Measurements from ENCODE around the gene NUDT19.

Gene NUDT19

GRCh38 chr19:32658075-32658474 is 33.5 kb upstream of the NUDT19 start:
- Histone ChIP-seq H3K4me3 (ENCODE audit: low read length) (no peak overlapping the region), H3K36me3 (ENCODE audit: insufficient read depth, low read length) (peaks cover 23% of the 10 kb centered on the region), H3K27me3 (ENCODE audit: insufficient read depth, low read length) (no peaks in the 10 kb centered on the region), H3K27ac (ENCODE audit: low read depth, low read length) (no peak overlapping the region), H3K9ac (ENCODE audit: low read depth, low read length) (no peak overlapping the region), H3K9me3 (ENCODE audit: insufficient read depth, low read depth, low read length) (no peaks in the 10 kb centered on the region), H3K4me1 (ENCODE audit: insufficient read depth, low read length) (no peaks in the 10 kb centered on the region)
- 95% methylated on average over 10 of the region's 10 CpGs for WGBS

GRCh38 chr19:32658527-32658926 is 33.1 kb upstream of the NUDT19 start:
- Histone ChIP-seq H3K4me3 (ENCODE audit: low read length) (no peak overlapping the region), H3K36me3 (ENCODE audit: insufficient read depth, low read length) (peaks cover 23% of the 10 kb centered on the region), H3K9me3 (ENCODE audit: insufficient read depth, low read depth, low read length) (no peaks in the 10 kb centered on the region), H3K27me3 (ENCODE audit: insufficient read depth, low read length) (no peaks in the 10 kb centered on the region), H3K9ac (ENCODE audit: low read depth, low read length) (no peak overlapping the region), H3K4me1 (ENCODE audit: insufficient read depth, low read length) (no peaks in the 10 kb centered on the region), H3K27ac (ENCODE audit: low read depth, low read length) (no peak overlapping the region)
- 85% methylated on average over 10 of the region's 10 CpGs for WGBS

DNA sequence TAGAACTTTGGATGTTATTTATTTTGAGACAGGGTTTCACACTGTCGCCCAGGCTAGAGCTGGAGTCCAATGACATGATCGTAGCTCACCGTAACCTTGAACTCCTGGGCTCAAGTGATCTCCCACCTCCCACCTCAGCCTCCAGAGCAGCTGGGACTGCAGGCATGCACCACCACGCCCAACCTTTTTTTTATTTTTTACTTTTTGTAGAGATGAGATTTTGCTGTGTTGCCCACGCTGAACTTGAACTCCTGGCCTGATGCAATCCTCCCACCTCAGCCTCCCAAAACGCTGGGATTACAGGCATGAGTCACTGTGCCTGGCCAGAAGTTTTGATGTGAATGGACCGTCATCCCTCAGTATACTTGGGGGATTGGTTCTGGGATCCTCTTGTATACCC is 30.3 kb upstream of the NUDT19 start:
- Histone ChIP-seq H3K27ac (ENCODE audit: low read depth, low read length) (no peak overlapping the region), H3K36me3 (ENCODE audit: insufficient read depth, low read length) (peaks cover 16% of the 10 kb centered on the region; the same call in 1 of the 2 replicates), H3K27me3 (ENCODE audit: insufficient read depth, low read length) (no peaks in the 10 kb centered on the region), H3K9me3 (ENCODE audit: insufficient read depth, low read depth, low read length) (no peaks in the 10 kb centered on the region), H3K9ac (ENCODE audit: low read depth, low read length) (no peak overlapping the region), H3K4me1 (ENCODE audit: insufficient read depth, low read length) (no peaks in the 10 kb centered on the region), H3K4me3 (ENCODE audit: low read length) (no peak overlapping the region)
- WGBS, result 90% methylated on average over 6 of the region's 7 CpGs

DNA sequence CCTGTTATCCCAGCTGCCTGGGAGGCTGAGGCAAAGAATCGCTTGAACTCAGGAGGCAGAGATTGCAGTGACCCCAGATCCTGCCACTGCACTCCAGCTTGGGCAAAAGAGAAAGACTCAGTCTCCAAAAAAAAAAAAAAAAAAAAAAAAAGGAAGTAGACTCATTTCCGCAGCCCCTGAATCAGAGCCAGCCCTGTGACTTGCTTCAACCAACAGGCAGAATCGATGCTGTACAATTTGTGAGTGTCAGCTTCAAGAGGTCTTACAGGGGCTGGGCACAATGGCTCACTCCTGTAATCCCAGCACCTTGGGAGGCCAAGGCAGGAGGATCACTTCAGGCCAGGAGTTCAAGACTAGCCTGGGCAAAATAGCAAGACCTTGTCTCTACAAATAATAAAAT is 29.4 kb upstream of the NUDT19 start:
- H3K27me3 ChIP-seq (ENCODE audit: insufficient read depth, low read length), result no peaks in the 10 kb centered on the region
- H3K36me3 ChIP-seq (ENCODE audit: insufficient read depth, low read length), result peaks cover 13% of the 10 kb centered on the region; the same call in 1 of the 2 replicates
- H3K4me3 ChIP-seq (ENCODE audit: low read length), result no peak overlapping the region
- H3K4me1 ChIP-seq (ENCODE audit: insufficient read depth, low read length), result no peaks in the 10 kb centered on the region
- no peak overlapping the region for H3K9ac ChIP-seq (ENCODE audit: low read depth, low read length)
- WGBS, result 64% methylated on average over 3 of the region's 3 CpGs
- H3K9me3 ChIP-seq (ENCODE audit: insufficient read depth, low read depth, low read length), result no peaks in the 10 kb centered on the region
- H3K27ac ChIP-seq (ENCODE audit: low read depth, low read length), result no peak overlapping the region

GRCh38 chr19:32666084-32666483 is 25.5 kb upstream of the NUDT19 start:
- Histone ChIP-seq H3K9me3 (ENCODE audit: insufficient read depth, low read depth, low read length) (no peaks in the 10 kb centered on the region), H3K36me3 (ENCODE audit: insufficient read depth, low read length) (peaks cover 6% of the 10 kb centered on the region; the same call in 1 of the 2 replicates), H3K4me1 (ENCODE audit: insufficient read depth, low read length) (no peaks in the 10 kb centered on the region), H3K27ac (ENCODE audit: low read depth, low read length) (no peak overlapping the region), H3K9ac (ENCODE audit: low read depth, low read length) (no peak overlapping the region), H3K4me3 (ENCODE audit: low read length) (no peak overlapping the region), H3K27me3 (ENCODE audit: insufficient read depth, low read length) (no peaks in the 10 kb centered on the region)
- 95% methylated on average over 2 of the region's 6 CpGs for WGBS

DNA sequence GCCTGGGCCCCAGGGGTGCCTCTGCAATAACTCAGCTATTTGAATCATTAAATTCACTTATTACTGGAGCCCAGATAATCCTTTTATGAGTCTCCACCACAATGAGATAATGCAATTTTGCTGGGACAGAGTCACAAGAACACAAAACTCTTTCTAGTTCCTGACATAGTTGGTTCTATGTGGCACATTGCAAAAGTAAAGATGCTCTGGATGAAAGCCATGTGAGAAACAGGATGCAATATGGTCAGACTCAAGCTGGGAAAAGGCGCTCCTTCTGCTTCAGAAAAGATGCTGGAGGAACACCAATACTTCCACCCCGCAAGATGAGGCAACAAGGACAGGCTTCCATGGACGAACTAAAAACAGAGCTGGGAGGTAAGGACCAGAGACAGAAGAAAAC is 22.3 kb upstream of the NUDT19 start:
- Histone ChIP-seq H3K9me3 (ENCODE audit: insufficient read depth, low read depth, low read length) (no peaks in the 10 kb centered on the region), H3K36me3 (ENCODE audit: insufficient read depth, low read length) (peaks cover 6% of the 10 kb centered on the region; the same call in 1 of the 2 replicates), H3K4me1 (ENCODE audit: insufficient read depth, low read length) (no peaks in the 10 kb centered on the region), H3K9ac (ENCODE audit: low read depth, low read length) (no peak overlapping the region), H3K27me3 (ENCODE audit: insufficient read depth, low read length) (peaks cover 5% of the 10 kb centered on the region; the same call in 1 of the 2 replicates), H3K4me3 (ENCODE audit: low read length) (no peak overlapping the region), H3K27ac (ENCODE audit: low read depth, low read length) (no peak overlapping the region)
- WGBS, result 92% methylated on average over 3 of the region's 3 CpGs

GRCh38 chr19:32671883-32672593 is 19.6 kb upstream of the NUDT19 start:
- Histone ChIP-seq H3K9ac (ENCODE audit: low read depth, low read length) (no peak overlapping the region), H3K9me3 (ENCODE audit: insufficient read depth, low read depth, low read length) (no peaks in the 10 kb centered on the region), H3K4me1 (ENCODE audit: insufficient read depth, low read length) (no peaks in the 10 kb centered on the region), H3K27me3 (ENCODE audit: insufficient read depth, low read length) (peaks cover 26% of the 10 kb centered on the region), H3K4me3 (ENCODE audit: low read length) (no peak overlapping the region), H3K36me3 (ENCODE audit: insufficient read depth, low read length) (no peaks in the 10 kb centered on the region), H3K27ac (ENCODE audit: low read depth, low read length) (no peak overlapping the region)
- WGBS, result 88% methylated on average over 12 of the region's 14 CpGs

GRCh38 chr19:32672841-32673240 is 18.8 kb upstream of the NUDT19 start:
- Histone ChIP-seq H3K9ac (ENCODE audit: low read depth, low read length) (no peak overlapping the region), H3K4me3 (ENCODE audit: low read length) (no peak overlapping the region), H3K36me3 (ENCODE audit: insufficient read depth, low read length) (no peaks in the 10 kb centered on the region), H3K4me1 (ENCODE audit: insufficient read depth, low read length) (no peaks in the 10 kb centered on the region), H3K27me3 (ENCODE audit: insufficient read depth, low read length) (peaks cover 34% of the 10 kb centered on the region), H3K27ac (ENCODE audit: low read depth, low read length) (no peak overlapping the region), H3K9me3 (ENCODE audit: insufficient read depth, low read depth, low read length) (no peaks in the 10 kb centered on the region)
- WGBS, result 94% methylated on average over 3 of the region's 3 CpGs

DNA sequence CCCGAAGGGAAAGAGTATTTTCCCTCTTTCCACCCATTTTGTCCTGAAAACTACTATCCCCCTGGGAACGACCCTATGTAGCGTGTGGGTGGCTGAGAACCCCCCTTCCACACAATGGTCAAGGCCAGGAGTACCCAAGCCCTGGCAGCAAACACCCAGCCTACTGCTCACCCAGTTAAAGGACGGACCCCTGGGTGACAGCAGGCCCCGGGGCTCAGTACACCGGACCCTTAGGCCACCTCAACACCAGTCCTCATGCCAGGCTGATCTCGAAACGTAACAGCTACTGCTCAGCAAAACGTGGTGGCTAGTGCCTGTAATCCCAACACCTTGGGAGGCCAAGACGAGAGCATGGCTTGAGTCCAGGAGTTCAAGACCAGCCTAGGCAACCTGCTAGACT is 18.0 kb upstream of the NUDT19 start:
- WGBS, result 90% methylated on average over 10 of the region's 10 CpGs
- Histone ChIP-seq H3K36me3 (ENCODE audit: insufficient read depth, low read length) (no peaks in the 10 kb centered on the region), H3K4me1 (ENCODE audit: insufficient read depth, low read length) (no peaks in the 10 kb centered on the region), H3K9me3 (ENCODE audit: insufficient read depth, low read depth, low read length) (no peaks in the 10 kb centered on the region), H3K27me3 (ENCODE audit: insufficient read depth, low read length) (peaks cover 40% of the 10 kb centered on the region), H3K9ac (ENCODE audit: low read depth, low read length) (no peak overlapping the region), H3K4me3 (ENCODE audit: low read length) (peak overlapping the region; percentile 92), H3K27ac (ENCODE audit: low read depth, low read length) (no peak overlapping the region)

DNA sequence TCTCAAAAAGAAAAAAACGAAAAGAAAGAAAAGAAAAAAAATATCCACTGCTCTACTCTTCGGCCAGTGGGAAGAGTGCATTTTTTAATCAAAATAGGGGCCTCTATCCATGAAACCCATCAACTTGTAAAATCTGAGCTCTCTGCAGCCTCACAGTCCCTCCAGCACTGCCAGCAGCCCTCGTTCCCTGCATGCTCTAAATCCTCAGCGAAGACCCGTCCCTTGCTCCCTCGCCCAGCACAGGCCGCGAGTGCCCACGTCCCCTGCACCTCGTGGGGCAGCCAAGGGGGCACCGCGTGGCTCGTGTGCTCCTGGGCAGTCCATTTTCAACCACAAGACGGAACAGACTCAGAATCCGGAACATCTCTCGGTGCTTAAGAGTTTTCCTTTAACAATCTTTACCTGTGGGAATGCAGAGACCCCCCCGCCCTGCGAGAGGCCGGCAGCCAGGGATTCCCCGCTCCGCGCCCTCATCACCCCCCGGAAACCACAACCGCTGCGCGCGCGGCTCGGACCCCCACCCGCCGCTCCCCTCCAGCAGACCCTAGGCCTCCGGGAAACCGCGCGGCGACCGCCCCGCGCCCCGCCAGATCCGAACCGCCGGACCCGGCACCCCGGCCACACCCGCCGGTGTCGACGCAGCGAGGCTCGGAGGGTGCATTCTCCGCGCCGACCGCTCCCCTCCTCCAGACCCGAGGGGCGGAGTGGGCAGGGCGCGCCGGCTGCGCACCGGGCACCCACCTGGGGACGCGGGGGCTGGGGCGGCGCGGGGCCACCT is 17.3 kb upstream of the NUDT19 start:
- WGBS, result 3% methylated on average over 66 of the region's 67 CpGs
- H3K9ac ChIP-seq (ENCODE audit: low read depth, low read length), result peak overlapping the region; percentile 78
- peak overlapping the region; percentile 92 for H3K4me3 ChIP-seq (ENCODE audit: low read length)
- H3K9me3 ChIP-seq (ENCODE audit: insufficient read depth, low read depth, low read length), result no peaks in the 10 kb centered on the region
- H3K36me3 ChIP-seq (ENCODE audit: insufficient read depth, low read length), result no peaks in the 10 kb centered on the region
- no peak overlapping the region for H3K27ac ChIP-seq (ENCODE audit: low read depth, low read length)
- no peaks in the 10 kb centered on the region for H3K4me1 ChIP-seq (ENCODE audit: insufficient read depth, low read length)
- H3K27me3 ChIP-seq (ENCODE audit: insufficient read depth, low read length), result peaks cover 45% of the 10 kb centered on the region

DNA sequence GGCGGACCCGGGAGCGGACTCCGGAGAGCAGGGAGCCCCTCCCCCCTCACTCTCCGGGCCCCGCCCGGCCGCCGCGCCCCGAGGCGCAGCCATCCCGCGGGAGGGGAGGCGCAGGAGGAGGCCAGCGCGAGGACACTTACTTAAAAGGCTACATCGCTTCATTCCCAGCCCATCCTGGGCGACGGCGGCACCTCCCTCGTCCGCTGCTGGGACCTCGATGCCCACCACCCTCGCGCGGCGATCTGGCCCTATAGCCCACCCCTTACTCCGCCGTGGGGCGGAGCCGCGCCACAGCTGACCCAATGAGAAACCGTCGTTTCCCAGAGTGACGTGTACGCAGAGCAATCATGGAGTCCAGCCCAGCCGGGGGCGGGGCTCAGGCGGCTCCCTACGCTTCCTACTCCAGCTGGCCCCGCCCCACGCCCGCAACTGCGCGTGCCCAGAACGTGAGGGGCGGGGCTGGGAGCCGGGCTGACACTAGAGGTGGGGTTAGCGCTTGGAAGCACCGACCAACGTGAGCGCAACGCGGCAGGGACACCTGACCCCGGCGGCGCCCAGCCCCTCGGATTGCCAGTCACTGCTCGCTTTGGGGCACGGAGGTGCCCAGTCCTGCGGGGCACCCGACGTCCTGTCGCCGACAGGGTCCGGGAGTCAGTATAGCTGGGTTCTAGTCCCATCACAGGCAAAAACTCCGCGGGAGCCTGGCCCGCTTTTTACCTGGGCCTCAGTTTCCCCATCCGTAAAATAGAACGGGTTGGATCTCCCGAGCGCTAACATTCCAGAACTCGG is 16.5 kb upstream of the NUDT19 start, which contains the start of gene ANKRD27:
Gene ANKRD27, minus strand, starts transcription at position 250 of the 789 bp plus-strand sequence. CDS start 16,165 bp downstream, outside the sequence.
- peak within 1 kb of the TSS; percentile 78 for H3K9ac ChIP-seq (ENCODE audit: low read depth, low read length)
- peak within 1 kb of the TSS; percentile 92 for H3K4me3 ChIP-seq (ENCODE audit: low read length)
- no peaks in the 10 kb centered on the region for H3K4me1 ChIP-seq (ENCODE audit: insufficient read depth, low read length)
- H3K27ac ChIP-seq (ENCODE audit: low read depth, low read length), result no peak within 1 kb of the TSS
- no peaks in the 10 kb centered on the region for H3K36me3 ChIP-seq (ENCODE audit: insufficient read depth, low read length)
- H3K27me3 ChIP-seq (ENCODE audit: insufficient read depth, low read length), result peaks cover 47% of the 10 kb centered on the region
- no peaks in the 10 kb centered on the region for H3K9me3 ChIP-seq (ENCODE audit: insufficient read depth, low read depth, low read length)
- under 1% methylated on average over 75 of the region's 75 CpGs for WGBS

All from HUES64 (cell line).